ENCODE data around the gene PGC.

DNA sequence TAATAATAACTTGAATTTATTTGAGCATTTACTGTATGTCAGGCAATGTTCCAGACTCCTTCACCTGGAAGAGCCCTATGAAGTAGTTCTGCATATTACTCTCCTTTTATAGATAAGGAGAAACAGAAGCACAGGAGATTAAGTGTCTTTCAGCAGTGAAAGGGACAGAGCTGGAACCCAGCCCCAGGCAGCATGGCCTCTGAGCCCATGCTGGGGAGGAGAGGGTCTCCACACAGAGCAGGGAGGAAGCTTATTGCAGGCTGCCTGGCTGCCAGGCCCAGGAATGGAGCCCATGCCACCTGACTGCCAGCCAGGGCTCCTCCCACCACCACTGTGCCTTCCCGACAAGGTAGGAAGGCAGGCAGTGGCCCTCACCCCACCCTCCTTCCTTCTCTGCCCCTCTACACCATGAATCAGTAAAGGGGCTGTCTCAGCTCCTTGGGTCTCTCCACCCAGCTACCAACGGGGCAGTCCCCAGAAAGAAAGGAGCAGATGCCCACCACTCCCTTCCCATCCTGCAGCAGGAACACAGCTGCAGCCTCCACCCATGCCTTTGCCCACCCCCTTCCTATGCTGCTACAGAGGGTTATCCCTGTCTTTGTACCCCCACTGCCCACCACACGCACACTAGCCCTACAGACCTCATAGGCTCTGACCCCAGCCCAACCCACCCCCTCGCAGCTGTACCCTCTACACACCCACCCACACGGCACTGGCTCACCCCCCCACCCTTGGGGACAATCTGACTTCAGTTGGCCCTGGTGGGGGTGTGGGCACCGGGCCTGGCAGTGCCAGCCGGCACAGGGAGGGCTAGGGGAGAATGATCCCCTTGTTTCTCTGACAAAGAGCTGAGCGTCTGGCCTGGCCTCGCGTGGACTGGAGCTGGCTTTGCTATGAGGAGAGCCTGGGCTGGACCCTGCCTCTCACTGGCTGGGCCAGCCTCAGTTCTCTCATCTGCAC lies 53.6 kb downstream of the PGC start:
- TF ChIP-seq REST (IDR thresholded peaks at IDR 0.05; ENCODE audit: insufficient read depth in 1 of 2, low read depth in 2 of 2, low read length in 2 of 2) (no peak), POLR2AphosphoS5 (IDR thresholded peaks at IDR 0.05; ENCODE audit: low read depth, low read length) (no peak)

Measured in PFSK-1 (cell line).